ENCODE measurements around the gene MAPK4.
A peak's percentile ranks its signal among the peaks of the same experiment; 100 is the strongest.
"Not testable (repeated sequence)": the region's sequence is repeated elsewhere in the genome, so short reads cannot be mapped to it uniquely, and the experiment has no call there.

Gene MAPK4

DNA sequence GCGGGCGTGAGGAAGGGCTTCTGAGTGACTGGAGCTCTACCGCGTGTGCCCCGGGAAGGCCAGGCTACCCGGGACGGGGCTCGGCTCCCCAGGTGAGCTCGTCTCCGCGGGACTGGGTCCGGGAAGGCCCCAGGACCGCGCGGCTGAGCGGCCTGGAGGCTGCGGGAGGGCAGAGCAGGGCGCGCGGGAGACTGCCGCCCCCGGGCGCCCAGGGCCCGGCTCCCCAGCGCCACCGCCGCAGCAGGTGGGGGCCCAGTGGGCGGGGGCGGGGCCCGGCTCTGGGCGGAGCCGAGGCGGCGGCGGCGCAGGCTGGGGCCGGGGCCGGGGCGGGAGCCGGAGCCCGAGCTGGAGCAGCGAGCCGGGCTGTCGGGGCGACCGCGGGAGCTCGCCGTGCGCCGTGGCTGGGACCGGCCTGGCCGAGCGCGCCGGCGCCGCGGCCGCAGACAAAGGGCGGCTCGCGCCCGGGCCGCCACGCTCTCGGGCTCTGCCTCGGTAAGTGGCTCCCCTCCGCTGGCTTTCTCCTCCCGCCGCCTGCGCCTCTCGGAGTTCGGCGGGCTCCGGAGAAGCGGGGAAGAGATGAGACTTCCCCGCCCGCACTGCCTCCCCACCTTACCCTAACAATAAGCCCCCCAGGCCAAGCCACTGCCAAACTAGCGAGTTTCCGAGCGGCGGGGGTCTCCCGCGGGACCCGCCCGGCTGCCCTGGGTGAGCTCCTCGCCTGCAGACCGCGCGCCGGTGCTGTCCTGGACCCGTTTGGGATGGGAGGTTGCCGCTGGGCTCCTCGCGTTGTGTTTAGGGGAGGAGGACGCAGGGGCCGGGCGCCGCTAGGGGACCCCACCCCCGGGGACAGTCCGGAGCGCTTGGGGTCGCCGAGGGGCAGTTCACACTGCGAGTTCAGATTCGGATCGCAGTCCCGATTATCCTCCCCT is at the start of gene MAPK4:
Gene MAPK4, plus strand, starts transcription at position 336 of the 929 bp plus-strand sequence. CDS start 103,872 bp downstream, outside the sequence.
- no peak for DNase-seq

DNA sequence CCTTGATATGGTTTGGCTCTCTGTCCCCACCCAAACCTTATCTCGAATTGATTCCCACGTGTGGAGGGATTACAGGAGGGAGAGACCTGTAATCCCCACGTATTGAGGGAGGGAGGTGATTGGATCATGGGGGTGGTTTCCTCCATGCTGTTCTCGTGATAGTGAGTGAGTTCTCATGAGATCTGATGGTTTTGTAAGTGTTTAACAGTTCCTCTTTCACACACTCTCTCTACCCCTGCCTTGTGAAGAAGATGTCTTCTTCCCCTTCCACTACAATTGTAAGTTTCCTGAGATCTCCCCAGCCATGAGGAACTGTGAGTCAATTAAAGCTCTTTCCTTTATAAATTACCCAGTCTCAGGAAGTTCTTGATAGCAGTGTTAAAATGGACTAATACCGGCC is 42.6 kb upstream of the MAPK4 start:
- DNase-seq: not testable (repeated sequence)

DNA sequence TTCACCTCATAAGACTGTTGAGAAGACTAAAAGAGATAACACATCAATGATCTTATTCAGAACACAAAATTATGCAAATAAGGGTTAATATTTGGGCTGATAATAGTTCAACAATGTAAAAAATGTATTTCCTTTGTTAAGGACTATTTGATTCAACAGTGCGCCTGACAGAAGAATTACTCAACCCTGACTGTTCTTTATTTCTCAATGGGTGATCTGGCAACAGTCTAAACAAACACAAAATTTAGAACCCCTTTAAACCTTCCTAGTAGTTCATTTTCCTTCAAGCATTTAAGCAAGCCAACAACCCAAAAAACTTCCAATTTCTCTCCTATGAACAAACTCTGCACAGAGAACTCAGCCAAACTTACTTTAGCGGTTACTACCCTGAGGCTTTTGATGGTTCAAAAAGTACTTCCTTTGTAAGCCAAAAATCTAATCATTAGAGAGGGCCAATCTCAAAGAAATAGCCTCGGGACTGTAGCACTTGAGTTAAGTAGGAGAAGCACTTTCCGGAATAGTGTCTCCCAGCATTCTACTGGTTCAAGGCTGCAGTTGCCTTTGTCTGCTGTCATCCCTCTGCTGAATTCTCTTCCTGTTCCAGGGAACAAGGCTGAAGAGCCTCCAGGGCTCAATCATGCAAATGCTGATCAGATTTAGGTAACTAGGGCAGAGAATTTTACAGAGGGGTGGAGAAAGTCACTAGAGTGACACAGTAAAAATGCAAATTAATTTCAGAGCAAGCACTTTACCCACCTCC is 40.9 kb upstream of the MAPK4 start:
- DNase-seq: peak; percentile 28

- no peak for DNase-seq
Observed at GRCh38 chr18:50523165-50523564, 36.7 kb upstream of the MAPK4 start.

DNA sequence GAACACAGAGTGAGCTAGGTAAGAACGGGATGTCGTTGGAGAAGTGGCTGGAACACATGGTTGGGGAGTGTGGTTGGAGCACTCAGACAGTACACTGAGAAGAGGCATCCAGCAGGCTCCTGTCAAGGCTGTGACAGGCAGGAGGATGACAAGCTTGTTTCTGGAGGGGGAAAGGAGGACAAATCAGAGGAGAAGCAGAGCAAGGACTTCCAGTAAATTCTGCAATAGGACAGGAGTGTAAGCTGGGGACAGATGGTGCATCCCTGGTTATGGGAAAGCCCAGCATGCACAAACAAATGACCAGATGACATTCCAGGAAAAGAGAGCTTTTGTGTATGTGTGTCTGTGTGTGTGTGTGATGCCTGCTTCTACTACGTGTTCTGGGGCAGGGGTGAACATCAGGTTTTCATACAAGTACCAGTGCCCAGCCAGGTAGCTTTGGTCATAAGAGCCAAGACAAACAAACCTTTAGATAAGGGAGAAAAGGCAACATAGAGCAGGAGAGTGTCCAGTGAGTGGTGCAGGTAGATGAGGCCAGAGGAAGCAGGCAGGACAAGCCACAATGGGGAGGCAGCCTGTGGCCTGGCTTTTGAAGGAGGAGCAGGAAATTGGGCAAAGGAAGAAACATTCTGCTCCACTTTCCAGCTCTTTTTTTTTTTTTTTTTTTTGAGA is 32.1 kb upstream of the MAPK4 start:
- DNase-seq: no peak

DNA sequence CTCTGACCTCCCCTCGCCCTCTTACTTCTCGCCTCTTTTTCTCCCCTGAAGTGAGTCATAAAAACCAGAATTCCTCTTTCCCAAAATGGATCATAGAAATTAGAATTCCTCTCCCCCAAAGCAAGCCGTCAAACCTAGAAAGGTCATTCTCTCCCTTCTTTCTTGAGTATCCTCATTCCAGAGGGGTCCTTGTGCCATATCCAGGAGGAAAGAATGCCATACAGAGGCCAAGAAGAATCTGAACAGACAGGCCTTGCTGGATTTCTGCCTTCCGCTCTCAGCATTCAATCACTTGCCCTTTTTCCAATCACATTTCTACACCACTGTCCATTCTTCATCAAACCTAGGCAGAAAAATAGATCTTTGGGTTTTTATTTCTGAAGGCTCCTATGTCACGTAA is 31.1 kb upstream of the MAPK4 start:
- DNase-seq: no peak

- DNase-seq: not testable (repeated sequence)
Observed at GRCh38 chr18:50533822-50534221, 26.1 kb upstream of the MAPK4 start.

DNA sequence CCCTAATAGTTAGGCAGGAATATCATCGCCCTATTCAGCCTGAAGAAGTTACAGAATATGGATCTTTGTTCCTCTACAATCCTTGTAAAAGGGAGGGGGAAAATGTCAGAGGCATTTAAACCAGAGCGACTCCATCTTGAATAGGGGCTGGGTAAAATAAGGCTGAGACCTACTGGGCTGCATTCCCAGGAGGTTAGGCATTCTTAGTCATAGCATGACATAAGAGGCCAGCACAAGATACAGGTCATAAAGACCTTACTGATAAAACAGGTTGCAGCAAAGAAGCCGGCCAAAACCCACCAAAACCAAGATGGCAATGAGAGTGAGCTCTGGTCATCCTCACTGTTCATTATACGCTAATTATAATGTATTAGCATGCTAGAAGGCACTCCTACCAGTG is 15.4 kb upstream of the MAPK4 start:
- not testable (repeated sequence) for DNase-seq

- no peak for DNase-seq
Observed at GRCh38 chr18:50545936-50546335, 14.0 kb upstream of the MAPK4 start.

DNA sequence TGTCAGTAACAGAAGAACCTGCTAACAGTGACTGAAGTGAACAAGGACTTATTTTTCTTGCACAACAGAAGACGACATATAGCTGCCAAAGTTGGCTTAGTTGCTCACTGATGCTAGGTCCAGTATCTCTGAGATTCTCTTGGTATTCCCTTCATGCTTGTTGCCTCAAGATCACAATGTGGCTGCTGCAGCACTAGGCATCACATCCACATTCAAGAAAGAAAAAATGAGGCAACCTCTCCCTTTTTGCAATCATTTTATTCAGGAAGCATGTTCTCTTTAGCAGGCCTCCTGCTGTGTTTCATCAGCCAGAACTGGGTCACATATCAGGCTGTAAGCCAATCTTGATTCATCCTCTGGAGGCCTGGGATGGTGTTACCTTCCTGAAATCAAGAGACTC is 11.7 kb upstream of the MAPK4 start:
- DNase-seq: no peak

DNA sequence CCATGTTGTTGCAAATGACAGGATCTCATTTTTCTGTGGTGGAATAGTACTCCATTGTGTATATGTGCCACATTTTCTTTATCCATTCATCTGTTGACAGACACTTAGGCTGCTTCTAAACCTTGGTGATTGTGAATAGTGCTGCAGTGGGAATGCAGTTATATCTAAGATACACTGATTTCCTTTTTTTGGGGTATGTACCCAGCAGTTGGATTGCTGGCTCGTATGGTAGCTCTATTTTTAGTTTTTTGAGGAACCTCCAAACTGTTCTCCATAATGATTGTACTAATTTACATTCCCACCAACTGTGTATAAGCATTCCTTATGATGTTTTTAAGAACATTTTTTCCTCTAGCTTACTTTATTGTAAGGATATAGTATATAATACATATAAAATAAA is 8.2 kb upstream of the MAPK4 start:
- DNase-seq: not testable (repeated sequence)

DNA sequence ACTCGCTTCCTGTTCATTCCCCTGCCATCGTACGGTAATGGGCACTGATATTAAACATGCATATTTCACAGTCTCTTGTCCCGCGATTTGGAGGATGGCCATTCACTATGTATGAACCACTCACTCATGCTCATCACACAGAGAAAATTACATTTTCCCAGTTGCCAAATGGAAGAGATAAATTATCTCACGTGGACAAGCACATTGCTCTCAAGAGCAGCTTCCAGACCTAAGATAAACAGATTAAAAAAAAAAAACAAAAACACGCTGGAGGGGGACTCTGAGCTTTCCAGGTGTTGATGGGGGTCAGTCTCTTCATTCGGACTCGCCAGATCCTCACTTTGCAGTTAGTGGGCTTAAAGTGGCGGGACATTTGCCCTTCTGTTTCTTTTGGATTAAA is 1.7 kb upstream of the MAPK4 start:
- no peak for DNase-seq

GRCh38 chr18:50558948-50559751 is 737 bp upstream of the MAPK4 start:
- no peak for DNase-seq

DNA sequence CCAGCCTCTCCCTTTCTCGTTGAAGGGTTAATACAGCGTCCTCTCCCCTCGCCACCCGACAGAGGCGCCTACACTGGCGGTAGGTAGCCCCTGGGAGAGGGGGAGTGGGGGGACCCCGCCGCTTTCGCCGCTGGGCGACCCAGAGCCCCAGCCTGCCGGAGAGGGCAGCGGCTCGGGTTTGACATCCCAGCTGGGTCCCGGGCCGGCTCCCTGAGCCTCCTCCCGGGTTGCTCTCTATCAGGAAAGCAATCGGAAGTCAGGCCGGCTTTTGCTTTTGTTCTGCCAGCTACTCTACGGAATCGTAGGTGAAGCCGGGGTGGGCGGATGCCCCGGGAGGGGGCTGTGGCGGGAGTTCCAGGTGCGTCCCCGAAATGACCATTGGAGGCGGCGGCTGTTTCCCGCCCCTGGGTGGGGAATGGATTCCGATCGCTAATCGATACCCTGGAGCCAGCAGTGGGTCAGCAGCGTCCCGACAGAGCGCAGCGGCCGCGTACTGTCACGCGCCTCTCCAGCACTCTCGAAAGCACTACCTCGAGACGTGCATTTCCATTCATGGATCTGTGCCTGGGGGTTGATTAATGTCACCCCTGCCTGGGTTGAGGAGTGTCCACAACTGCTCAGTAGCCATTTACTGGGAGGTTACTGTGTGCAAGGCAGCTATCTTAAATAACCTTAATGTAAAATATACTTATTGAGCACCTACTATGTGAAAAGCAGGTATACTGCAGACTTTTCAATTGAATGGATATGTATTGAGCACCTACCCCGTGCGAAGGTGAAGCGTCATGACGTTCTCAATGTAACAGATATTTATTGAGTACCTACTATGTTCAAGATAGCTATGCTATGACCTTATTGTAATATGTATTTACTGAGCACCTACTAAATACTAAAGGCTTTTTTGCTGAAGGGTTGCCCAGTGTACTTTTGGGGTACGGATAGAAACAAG is 1.1 kb downstream of the MAPK4 start:
- no peak for DNase-seq

- DNase-seq: not testable (repeated sequence)
Observed at GRCh38 chr18:50562258-50562657, 2.4 kb downstream of the MAPK4 start.

- no peak for DNase-seq
Observed at GRCh38 chr18:50562686-50563085, 2.8 kb downstream of the MAPK4 start.

DNA sequence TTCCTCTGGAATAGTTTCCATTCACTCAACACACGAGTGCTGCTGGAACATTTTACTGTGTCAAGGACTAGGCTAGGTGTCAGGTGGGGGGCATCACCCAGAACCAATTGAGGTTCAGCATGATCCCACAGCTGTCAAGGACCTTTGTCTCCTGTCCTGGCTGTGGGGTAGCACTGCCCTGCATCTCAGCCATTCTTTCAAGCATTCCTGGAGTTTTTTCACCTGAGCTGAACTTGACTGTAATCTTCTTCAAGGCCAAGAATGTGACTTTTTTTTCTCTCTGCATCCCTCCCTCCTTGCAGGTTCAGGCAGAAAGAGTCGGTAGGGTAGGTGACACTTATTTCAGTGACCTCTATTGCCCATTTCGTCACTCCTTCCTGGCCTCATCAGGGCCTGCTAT is 3.5 kb downstream of the MAPK4 start:
- DNase-seq: no peak

DNA sequence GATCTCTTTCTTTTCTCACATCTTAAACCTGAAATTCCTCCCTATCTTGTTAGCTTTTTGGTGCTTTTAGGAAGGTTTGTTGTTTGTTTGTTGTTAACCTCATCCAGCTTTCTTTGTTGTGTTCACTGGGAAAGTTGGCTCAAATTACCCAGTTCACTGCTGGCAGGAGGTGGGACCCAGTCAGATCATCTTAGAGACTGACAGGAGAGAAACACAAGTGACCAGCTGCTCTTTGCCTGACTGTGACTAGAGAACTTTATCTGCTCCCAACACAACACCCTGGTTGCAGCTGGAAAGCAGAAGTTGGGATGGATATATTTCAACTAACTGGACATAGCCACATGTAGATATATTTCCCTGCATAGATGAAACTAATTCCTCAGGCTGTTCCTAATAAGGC is 10.0 kb downstream of the MAPK4 start:
- no peak for DNase-seq

- DNase-seq: no peak
Observed at GRCh38 chr18:50571606-50572005, 11.7 kb downstream of the MAPK4 start.

- DNase-seq: not testable (repeated sequence)
Observed at GRCh38 chr18:50573196-50573595, 13.3 kb downstream of the MAPK4 start.

- no peak for DNase-seq
Observed at GRCh38 chr18:50573679-50574078, 13.8 kb downstream of the MAPK4 start.
